ENCODE data around the gene ZIC5. TPM values are rescaled to one million over a fixed set of nuclear protein-coding genes. Genes with fewer than 3 reads are reported as not detected.

Gene ZIC5
- total RNA-seq, 1 donor from 2014 or later: not detected

DNA sequence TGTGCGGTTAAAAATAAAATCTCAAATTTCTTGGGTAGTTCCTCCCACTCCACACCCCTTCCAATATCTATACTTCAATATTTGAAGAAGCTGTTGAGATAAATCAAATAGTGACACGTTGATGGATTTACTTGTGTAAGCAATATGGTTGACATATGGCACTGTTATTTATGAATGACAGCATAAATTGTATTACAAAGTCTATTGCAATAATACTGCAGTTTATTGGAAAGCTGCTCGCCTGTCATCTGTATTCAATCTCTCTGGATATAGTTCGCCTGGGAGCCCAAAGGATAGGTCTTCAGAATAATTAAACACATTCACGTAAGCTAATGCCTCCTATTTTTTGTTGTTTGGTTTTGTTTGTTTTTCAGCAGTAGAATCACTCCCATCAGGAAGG is 5.0 kb upstream of the ZIC5 start:
- DNase-seq (ENCODE audit: low spot score): no peak

DNA sequence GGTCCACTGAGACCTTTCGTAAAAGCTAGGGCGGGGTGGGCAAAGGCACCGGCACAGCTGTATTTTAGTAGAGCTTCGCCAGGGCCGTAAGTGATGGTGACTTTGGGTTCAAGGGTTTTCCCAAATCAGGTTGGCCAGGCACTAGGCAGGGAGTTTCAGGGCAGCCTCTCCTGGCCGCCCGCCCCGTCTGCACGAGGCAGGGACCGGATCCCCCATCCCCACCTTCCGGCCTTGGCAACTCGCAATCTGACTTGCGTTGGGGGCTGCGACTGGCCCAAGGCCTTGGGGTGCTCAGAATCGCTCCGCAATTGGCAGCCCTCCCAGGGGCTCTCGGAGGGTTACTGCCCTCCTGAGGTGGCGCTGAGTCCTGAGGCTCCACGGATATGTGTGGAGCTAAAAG is 4.1 kb upstream of the ZIC5 start:
- DNase-seq (ENCODE audit: low spot score): no peak

DNA sequence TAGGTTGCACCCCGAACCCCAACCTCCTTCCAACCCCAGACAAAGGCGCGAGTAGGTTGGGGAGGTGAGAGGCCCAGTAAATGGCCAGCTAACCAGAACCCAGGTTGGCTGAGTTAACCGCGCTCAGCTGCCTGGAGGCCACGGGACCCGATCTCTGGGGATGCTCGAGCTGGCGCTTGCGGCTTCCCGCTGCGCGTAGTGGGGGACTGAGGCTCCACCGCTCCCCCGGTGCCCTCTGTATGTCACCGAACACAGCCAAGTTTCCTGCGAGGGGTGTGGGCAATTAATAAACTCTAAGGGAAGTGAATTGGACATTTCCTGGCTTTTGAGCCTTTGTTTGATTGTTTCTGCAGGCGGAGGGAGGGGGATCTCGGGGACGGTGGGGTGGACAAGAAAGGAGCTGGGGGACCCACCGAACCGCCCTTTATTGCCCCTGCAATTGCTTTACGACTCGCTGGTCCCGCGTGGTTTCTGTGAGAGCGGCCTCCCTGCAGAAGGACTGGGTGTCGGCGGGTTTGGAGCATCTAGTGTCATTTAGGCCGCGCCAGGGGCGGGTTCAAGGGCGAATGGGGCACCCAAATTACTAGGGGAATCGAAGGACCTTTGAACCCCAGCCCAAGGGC is 3.5 kb upstream of the ZIC5 start:
- DNase-seq (ENCODE audit: low spot score): no peak

DNA sequence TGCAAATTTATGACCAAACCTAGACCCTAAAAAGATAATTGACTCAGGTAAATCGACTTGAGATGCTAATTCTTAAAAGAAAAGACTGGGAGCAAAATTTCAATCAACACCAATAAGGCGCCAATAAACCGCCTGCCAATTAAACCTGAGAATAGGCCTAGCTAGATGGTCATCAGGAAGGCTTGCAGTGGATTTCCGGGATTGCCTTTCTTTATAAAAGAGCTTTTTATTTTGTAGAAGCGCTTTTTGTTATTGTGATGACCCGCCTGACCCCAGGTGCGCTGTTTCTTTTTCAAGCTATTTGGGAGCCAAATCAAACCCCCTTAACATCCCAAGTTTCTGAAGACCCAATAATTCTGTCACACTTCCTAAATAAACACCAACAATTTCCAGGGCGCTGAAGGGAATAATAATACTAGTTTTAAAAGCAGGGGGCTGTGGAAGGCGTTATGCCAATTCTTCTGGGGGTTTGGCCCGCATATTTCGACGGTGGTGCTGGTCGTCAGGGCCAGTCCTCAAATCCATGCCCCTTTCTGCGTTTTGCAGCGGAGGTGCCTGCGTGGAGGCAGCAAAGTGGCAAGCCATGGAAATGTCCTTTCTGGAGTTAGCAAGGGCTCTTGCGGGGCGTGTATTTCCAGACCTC is 2.9 kb upstream of the ZIC5 start:
- no peak for DNase-seq (ENCODE audit: low spot score)

DNA sequence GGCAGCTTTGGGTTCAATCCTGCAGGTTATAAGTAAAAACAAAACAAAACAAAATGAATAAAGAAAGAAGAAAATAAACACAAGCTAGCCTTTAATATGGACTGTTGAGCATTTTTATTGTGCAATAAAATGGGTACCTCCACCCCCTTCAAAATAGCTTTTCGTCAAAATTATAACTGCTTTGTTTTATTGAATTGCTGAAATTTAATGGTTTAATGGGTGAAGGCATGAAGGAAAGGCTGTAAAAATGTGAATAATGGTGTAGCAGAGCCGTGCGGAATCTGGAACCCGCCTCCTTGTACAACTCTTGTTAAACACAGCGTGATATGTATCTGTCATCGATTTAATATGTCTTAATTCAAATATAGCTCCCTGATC is 2.2 kb upstream of the ZIC5 start:
- no peak for DNase-seq (ENCODE audit: low spot score)

DNA sequence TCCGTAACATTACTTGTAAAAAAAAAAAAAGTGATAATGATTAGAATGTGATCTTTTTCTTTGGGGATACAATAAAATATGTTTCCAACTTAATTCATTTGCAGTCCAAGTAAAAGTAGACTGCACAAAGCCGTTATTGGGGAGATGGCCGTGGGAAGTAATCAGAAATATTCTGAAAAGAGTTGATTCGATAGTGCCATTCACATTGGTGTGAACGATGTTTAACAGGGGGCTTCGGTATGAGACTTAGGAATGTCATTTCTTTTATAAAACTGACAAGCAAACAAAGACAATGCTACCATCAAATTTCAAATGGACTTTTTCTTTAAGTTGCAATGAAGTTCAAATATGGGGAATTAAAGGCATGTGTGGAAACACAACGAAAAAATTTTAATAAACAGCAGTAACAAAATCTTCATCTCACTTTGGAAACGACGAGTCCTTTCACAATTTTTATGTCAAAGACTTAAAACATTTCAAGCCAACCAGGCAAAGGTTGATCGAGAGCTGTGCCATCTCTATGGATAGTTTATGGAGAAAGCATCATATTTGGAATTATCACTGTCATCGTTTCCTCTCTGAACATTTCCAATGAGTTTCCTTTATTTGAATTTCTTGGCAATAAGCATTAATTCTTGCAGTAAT is 1.7 kb upstream of the ZIC5 start:
- no peak for DNase-seq (ENCODE audit: low spot score)

DNA sequence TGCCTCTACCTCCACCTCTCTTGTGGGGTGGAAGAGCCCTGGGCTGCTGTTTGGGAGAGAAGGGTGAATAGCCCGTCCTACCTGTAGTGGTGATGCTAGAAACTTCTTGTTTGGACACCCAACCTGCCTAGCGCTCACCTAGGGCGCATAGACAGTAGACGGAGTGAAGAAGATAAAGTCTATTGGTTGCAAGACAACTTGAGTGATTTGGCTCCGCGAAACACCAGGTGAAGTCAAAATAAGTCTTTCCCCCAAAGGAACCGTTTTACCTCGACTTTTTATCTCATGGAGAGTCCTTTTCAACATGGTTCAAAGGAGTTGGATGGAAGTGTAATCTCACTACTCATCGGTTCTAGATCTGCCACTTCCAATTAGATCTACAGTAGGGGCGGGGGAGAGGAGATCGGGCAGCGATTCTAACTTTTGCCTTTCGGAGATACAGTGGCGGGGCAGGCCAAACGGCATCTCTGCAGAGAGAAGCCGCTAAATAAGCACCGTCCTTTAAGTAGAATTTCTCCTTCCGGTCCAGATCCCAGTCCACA is 694 bp upstream of the ZIC5 start:
- DNase-seq (ENCODE audit: low spot score): no peak

DNA sequence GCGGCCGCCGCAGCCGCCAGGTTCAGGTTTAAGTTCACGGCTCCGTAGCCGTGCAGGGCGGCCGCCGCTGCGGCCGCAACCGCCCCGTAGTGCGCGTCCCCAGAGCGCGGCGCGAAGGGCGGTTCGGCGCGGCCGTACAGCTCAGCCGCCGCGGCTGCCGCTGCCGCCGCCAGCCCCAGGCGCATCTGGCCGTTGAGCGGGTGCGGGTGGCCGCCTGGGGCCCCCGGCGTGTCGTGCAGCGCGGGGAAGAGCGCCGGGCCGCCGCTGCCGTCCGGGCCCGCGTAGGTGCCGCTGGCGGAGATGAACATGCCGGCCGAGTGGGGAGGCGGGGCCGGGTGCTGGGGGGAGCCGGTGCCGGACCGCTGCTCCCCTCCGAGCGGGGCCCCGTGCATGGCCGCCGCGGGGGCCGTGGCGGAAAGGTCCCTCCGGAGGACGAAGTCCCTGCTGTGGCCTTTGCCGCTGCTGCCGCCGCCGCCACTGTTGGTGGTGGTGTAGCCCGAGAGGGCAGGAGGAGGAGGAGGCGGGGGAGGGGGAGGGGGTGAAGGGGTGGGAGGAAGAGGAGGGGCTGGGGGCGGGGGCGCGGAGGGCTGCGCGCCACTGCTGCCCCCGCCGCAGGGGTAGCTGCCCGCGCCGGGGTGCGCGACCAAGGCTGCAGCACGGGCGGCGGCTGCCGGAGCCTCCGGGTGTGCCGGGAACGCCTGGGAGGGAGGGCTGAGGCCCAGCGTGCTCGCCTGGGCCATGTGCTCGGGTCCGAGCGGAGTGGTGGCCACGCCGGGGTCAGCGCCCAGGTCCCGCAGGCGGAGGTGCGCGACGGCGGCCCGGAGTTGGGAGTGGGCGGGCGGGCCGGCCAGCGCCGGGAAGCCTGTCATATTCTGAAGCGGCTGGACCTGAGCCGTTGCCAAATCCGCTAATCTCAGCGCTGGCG is 654 bp downstream of the ZIC5 start:
- peak; percentile 34 for DNase-seq (ENCODE audit: low spot score)

DNA sequence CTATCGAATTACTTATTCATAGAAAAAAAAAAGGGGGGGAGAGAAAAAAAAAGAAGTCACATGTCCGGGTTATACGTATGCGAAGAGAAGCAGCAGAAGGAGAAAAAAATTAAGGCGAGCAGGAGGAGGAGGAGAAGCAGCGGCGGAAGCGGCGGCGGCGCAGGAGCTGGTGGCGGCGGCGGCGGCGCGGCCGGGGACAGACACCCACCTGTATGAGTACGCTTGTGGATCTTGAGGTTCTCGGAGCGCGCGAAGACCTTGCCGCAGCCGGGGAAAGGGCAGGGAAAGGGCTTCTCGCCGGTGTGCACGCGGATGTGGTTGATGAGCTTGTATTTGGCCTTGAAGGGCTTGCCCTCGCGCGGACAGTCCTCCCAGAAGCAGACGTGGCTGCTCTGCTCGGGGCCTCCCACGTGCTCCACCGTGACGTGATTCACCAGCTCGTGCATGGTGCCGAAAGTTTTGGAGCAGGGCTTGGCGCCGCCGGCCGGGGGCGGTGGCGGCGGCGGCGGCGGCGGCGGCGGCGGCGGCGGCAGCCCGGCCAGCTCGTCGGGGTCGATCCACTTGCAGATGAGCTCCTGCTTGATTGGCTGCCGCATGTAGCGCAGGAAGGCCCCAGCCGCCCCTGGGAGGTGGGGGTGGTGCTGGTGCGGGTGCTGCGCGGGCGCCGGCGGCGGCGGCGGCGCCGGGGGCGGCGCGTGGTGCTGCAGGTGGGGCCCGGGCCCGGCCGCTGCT is 1.5 kb downstream of the ZIC5 start:
- DNase-seq (ENCODE audit: low spot score): peak; percentile 29

DNA sequence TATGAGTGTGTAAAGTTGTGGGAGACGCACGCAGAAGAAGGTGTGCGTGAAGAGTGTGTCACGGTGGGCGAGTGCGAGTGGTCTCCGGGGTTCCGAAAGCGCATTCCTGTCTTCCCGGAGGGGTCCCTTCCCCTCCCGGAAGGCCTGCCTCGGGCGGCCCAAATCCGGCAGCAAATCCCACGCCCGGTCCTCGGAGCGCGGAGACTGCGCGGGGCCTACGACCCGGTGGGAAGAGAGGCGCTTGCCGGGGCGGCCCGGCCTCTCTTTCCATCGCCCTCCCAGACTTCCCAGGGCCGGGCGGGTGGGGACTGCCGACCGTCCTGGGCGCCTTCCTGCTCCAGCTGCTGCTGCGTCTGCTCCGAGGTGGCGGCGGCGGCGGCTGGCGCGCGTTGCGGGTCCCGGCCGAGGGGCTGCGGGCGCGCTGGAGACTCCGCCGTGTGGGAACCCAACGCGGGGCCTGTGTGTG is 2.1 kb downstream of the ZIC5 start:
- peak; percentile 29 for DNase-seq (ENCODE audit: low spot score)

DNA sequence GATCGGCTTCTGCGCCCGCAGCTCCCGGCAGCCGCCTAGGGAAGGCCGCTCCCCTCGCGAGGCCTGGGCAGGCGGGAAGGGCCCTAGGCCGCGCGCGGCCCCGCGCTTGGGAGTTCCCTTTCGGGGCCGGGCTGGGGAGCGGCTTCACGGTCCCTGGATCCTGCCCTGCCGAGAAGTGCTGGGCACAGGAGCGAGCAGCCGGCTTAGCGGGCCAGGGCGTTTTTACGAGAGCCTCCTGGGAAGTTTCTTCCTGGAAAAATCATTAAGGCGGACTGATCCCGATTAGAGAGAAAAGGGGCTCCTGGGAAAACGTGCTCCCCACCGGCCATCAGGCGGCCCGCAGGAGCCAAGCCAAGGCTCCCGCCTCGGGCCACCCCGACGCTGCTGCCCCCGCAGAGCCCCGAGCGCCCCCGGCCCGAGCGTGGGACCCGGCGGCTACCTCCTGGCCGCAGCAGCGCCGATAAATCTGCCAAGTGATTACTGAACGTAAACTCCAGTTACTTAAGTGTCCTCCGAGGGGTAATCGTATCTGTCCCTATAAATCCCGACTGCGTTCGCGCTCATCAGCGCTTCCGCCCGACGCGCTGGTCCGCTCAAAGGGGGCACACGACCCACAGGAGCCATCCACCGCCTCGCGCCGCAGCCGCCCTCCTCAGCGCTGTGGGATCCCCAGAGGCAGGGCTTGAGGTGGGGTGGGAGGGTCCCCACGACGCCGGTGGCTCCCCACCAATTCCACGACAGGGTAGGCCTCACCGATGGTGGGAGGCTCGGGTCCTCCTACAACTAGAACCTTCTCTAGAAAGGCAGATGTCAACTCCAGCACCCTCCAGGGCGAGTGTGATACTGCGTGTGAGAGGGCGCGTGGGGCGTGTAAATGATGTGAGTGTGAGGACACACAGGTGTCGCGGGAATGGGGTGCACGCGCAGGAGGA is 2.8 kb downstream of the ZIC5 start:
- DNase-seq (ENCODE audit: low spot score): no peak

DNA sequence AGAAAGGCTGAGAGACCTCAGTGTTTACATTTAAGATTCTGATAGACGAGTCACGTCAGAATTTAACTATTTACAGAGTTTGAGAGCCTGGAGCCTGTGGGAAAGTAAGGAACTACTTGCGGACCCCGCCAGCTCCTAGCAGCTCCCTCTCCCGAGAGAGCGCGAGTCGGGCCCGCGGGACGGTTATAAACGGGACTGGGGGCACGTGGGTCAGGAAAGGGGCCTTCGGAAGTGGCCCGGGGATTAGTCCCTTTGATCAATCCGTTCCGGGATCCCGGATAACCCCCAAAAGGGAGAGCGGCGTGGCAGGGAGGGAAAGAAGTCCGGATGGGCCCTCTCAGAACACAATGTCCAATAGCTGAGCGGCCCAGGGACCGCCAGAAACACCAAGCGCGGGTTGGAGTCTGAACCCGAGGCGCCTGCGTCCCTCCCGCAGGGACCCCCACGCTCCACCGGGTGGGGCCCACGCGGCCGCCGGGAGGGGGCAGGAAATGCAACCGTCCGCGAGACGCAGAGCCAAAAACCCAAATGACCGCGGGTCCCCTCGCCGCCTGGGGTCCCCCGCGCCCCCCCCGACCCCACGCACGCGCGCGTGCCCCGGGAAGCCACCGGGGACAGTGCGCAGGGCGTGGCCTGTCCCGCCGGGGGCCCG is 3.6 kb downstream of the ZIC5 start:
- no peak for DNase-seq (ENCODE audit: low spot score)

DNA sequence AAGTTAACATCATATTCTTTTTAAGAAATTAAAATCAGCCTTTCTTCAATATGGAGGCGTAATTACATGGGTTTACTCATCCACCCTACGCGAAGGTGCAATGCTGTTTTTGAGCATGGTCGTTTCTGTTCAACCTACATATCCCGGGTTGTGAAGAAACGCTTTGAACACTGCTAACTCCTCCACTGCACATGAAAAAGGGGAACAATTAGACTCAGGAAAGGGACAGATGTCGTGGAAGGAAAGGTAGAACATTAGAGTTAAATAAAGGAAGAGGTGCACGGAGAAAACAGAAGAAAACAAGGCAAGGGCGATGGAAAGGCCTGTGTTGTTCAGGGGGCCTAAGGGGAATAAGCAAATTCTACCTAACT is 4.1 kb downstream of the ZIC5 start:
- no peak for DNase-seq (ENCODE audit: low spot score)

DNA sequence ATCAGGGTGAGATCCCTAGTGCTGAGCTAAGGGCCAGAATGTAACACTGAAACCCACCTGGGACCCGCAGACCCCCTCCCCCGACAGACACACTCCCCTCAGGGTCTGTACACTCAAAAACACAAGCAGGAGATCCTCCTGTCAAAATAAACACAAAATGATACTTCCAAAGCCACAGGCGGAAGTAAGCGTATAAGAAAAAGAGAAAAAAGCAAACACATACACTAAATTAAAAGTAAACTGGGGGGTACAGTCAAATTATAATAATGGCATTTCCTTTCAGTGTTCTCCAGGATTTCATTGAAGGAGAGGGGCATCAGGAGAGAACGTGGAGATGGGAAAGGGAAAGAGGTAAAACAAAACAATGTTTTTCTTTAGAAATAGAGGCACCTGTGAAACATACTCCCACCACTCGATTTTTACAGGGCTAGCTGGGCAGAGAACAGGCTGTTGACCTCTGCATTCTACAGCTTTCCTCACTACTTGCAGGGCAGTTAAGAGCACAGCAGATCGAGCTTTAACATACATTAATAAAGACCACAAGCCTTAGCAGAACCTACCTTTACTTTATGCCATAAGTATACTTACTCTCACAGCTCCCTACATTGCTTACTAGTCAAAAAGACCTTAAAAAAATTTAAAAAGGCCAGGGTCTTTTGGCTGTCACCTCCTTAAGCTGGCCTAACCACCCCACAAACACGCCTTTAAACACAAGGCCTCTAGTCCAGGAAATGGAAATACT is 5.3 kb downstream of the ZIC5 start:
- DNase-seq (ENCODE audit: low spot score): no peak

DNA sequence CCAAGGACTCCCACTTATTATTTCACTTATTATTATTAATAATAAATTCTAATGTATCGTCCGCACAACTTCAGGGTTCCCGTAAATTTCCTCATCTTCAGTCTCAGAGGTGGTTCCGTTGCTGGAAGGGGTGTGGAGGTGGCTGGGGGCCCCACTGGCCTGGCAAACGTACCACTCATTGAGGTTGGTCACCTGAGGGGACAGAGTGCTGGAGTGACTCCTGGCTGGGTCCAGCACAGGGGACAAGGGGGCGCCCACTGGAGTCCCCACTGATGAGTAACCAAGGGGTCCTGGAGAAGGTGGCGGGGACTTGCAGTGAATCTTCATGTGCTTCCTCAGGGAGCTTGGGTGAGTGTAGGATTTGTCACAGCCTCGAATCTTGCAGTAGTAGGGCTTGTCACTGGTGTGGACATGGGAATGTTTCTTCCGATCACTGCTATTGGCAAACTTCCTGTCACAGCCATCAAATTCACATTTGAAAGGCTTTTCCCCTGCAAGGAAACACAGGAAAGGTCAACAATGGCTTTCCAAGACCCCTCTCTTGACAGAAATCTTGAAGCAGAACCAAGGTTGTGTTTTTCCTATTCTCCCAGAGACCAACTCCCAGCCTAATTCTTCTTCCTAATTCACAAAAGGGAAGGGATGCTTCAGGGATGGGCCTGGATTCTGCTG is 6.1 kb downstream of the ZIC5 start:
- no peak for DNase-seq (ENCODE audit: low spot score)

DNA sequence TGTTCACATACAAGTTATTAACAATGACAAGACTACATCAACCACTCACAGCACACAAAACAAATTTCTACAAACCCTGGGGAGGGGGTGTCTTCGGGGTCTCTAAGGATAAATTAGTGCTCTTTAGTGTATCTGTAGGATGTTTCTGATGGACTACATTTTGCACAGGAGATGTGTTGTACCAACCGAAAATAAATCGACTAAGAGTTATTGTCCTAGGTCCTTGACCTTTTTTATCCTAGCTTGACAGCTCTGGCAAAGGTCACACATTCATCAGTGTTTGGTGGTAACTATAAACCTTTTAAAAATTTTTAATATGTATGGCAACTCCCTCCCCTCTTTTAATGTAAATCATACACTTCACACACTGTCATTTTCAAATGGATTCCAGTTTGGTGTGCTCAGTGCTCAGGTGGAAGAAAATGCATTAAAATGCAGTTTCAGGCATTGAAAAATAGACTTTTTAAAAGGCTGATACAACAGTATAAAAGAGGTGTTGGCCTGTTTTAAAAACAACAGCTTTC is 7.7 kb downstream of the ZIC5 start:
- DNase-seq (ENCODE audit: low spot score): no peak

DNA sequence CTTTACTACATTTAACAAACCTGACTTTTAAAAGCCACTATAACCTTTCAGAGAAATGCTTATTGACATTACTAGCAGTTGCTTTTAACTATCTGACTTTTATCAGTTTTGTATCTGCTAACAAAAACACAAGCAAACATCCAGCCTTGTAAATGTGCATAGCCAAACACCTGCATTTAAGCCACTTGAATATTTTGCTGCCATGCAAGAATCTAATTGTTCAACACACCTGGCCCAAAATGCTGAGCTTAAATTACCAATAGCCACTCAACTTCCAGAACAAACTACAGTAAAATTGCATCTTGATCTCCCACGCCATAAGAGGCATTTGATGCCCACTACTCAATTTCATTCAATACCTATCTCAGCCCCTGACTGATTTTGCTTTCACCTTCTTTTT is 9.3 kb downstream of the ZIC5 start:
- DNase-seq (ENCODE audit: low spot score): no peak

DNA sequence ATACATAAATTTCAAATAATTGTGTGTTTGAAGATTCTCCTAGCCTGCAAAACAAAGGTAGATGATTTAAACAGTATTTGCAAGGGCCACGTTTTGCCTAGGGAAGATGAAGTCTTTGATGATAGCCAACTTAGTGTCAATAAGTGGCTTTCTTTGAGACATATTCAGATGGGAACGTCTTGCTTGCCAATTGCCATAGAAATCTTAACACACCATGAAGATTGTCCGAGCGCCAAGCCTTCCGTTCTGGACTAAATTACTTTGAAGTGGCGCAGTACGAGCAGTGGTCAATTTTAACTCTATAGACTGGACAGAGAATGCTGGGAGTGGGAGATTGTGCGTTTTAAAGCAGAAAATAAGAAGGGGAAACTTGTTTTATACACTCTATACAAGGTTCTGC is 9.9 kb downstream of the ZIC5 start:
- DNase-seq (ENCODE audit: low spot score): no peak

All from ureter (tissue), 1 donor.